Endothelial cell of umbilical vein (primary cell): ENCODE results near the gene DPH2. TPM values are rescaled to one million over a fixed set of nuclear protein-coding genes. Genes with fewer than 3 reads are reported as not detected.

Source experiments
- BruUV-seq: library from RNA; stranded (reverse); fragments of 400-500 nt; replicated peaks from 2 replicates; lab custom pipeline; 2021; lab: Mats Ljungman, UMichigan
- CTCF ChIA-PET: fragments of 300-600, 350-600 bp; sonication (Branson Sonifier 250); formaldehyde crosslinking; loops from one replicate; lab custom pipeline; 2021; ENCODE audit warnings: antibody characterized with exemption, inconsistent platforms; lab: Charles Lee
- POLR2A ChIA-PET: fragments of 300-600, 350-600 bp; sonication (Branson Sonifier 250); formaldehyde crosslinking; loops from one replicate; lab custom pipeline; 2021; ENCODE audit warnings: antibody characterized with exemption, inconsistent platforms; lab: Charles Lee
- DNase-seq: peaks from one replicate; pipeline ENCODE4 v3.0.0-alpha.2; 2011; ENCODE audit warnings: low read depth, low spot score
- FAIRE-seq: peaks from 2 replicates; lab custom pipeline; 2011; peaks lifted over from hg19 to GRCh38; lab: Jason Lieb, UNC
- H2AFZ ChIP-seq: 2 replicates; pipeline ENCODE4 v1.6.0; 2012; ENCODE audit warnings: low read depth, low read length, control low read depth, inconsistent platforms
- H3K27ac ChIP-seq: 2 replicates; pipeline ENCODE4 v1.5.1; 2011; ENCODE audit warnings: low read depth, mild to moderate bottlenecking, control low read depth, low read length, moderate library complexity; ENCODE audit not compliant: insufficient read depth
- H3K27me3 ChIP-seq, 2 experiments: 2 replicates each; pipeline versions ENCODE4 v1.6.0 to v1.6.1; 2011; ENCODE audit warnings: low read length in 2 of 2, mixed read lengths in 1 of 2; ENCODE audit not compliant: control insufficient read depth in 2 of 2, insufficient read depth in 2 of 2
- H3K36me3 ChIP-seq, 2 experiments: 2 replicates in 1 of 2; 3 replicates in 1 of 2; pipeline ENCODE4 v1.5.1; 2011; ENCODE audit warnings: low read length in 2 of 2, mild to moderate bottlenecking in 1 of 2, moderate library complexity in 1 of 2; ENCODE audit not compliant: control insufficient read depth in 2 of 2, insufficient read depth in 2 of 2; ENCODE audit errors: extremely low read depth in 1 of 2
- H3K4me1 ChIP-seq: 3 replicates; pipeline ENCODE4 v1.5.1; 2011; ENCODE audit warnings: mild to moderate bottlenecking, low read length; ENCODE audit not compliant: control insufficient read depth, insufficient read depth; ENCODE audit errors: extremely low read depth
- H3K4me2 ChIP-seq: 2 replicates; pipeline ENCODE4 v1.6.1; 2011; ENCODE audit warnings: low read length, control low read depth, mixed read lengths; ENCODE audit not compliant: insufficient read depth
- H3K4me3 ChIP-seq, 3 experiments: fragments of 200-600 bp in 1 of 3; sonication (generic), shearing (Covaris generic) in 1 of 3; replicated peaks in 1 of 3; 2 replicates each; pipeline ENCODE4 v1.5.1; 2011 to 2016; ENCODE audit warnings: control low read depth in 3 of 3, low read length in 3 of 3, mild to moderate bottlenecking in 2 of 3, inconsistent platforms in 1 of 3, low read depth in 1 of 3, moderate library complexity in 1 of 3; ENCODE audit not compliant: insufficient read depth in 1 of 3
- H3K79me2 ChIP-seq: 2 replicates; pipeline ENCODE4 v1.6.0; 2012; ENCODE audit warnings: low read length, inconsistent platforms; ENCODE audit not compliant: control insufficient read depth, insufficient read depth
- H3K9ac ChIP-seq: replicated peaks from 2 replicates; pipeline ENCODE3; 2011; ENCODE audit warnings: low read length, control low read depth; ENCODE audit not compliant: insufficient read depth; ENCODE audit errors: extremely low read depth
- H3K9me1 ChIP-seq: replicated peaks from 3 replicates; pipeline ENCODE4 v1.6.0; 2011; ENCODE audit warnings: mild to moderate bottlenecking, low read length; ENCODE audit not compliant: control insufficient read depth, insufficient read depth; ENCODE audit errors: extremely low read depth
- H3K9me3 ChIP-seq: replicated peaks from 2 replicates; pipeline ENCODE4 v1.5.1; 2012; ENCODE audit warnings: low read length, inconsistent platforms; ENCODE audit not compliant: control insufficient read depth, insufficient read depth
- H4K20me1 ChIP-seq: replicated peaks from 2 replicates; pipeline ENCODE3; 2011; ENCODE audit warnings: mild to moderate bottlenecking, low read length; ENCODE audit not compliant: control insufficient read depth, insufficient read depth; ENCODE audit errors: extremely low read depth
- EZH2 ChIP-seq: IDR thresholded peaks from 2 replicates; pipeline ENCODE4 v1.6.1; 2012; ENCODE audit warnings: borderline replicate concordance, low read depth, mild to moderate bottlenecking, moderate library complexity, low read length, inconsistent platforms; ENCODE audit not compliant: severe bottlenecking
- FOS ChIP-seq: IDR thresholded peaks from 2 replicates; pipeline ENCODE4 v1.6.1; 2011; ENCODE audit warnings: mild to moderate bottlenecking, low read length, moderate library complexity, borderline replicate concordance; ENCODE audit not compliant: insufficient read depth
- GATA2 ChIP-seq: IDR thresholded peaks from 2 replicates; pipeline ENCODE4 v1.7.0; 2011; ENCODE audit warnings: low read depth, mild to moderate bottlenecking, moderate library complexity, mixed read lengths, low read length; ENCODE audit not compliant: insufficient read length, insufficient read depth
- JUN ChIP-seq: IDR thresholded peaks from 2 replicates; pipeline ENCODE4 v1.6.1; 2011; ENCODE audit warnings: borderline replicate concordance, low read depth; ENCODE audit not compliant: insufficient read length, insufficient read depth
- MYC ChIP-seq: IDR thresholded peaks from one replicate; pipeline ENCODE4 v1.6.1; 2011; ENCODE audit warnings: mild to moderate bottlenecking, low read depth, low read length
- POLR2A ChIP-seq: IDR thresholded peaks from 2 replicates; pipeline ENCODE4 v1.6.1; 2012; ENCODE audit warnings: low read depth, mild to moderate bottlenecking, control low read depth, low read length
- POLR2AphosphoS5 ChIP-seq: IDR thresholded peaks from 2 replicates; pipeline ENCODE4 v1.6.1; 2012; ENCODE audit warnings: low read depth, mild to moderate bottlenecking, control low read depth, low read length, moderate library complexity; ENCODE audit not compliant: insufficient read depth
- dilution Hi-C: fragments of 300-500 bp; cut with MboI; formaldehyde crosslinking; loops from one replicate; pipeline ENCODE4 v1.15.0; 2019; ENCODE audit warnings: low sequenced_read_pairs; ENCODE audit not compliant: extremely low pct_ligation_motif_present
- intact Hi-C: fragments of 100-400 bp; cut with micrococcal nuclease; formaldehyde crosslinking; loops from one replicate; pipeline ENCODE4 v1.10.0; 2022
- polyA plus RNA-seq, 4 experiments: library from polyadenylated mRNA; depleted of rRNA in 3 of 4; stranded (reverse) in 3 of 4; unstranded in 1 of 4; fragments of >200 nt; gene quantifications; 2 replicates each; pipeline versions ENCODE4 v1.2.1 to v1.2.3, GENCODE V29; 2011 to 2012; ENCODE audit warnings: missing spikeins in 1 of 4
- total RNA-seq: library from RNA; stranded (reverse); gene quantifications from 2 replicates; pipeline ENCODE4 v1.2.3, GENCODE V29; 2021
- TF ChIP-seq, protein P1 (sequence below), 2 donors: IDR thresholded peaks; 1 replicate in 1 of 2; 2 replicates in 1 of 2; pipeline ENCODE4 v1.5.1; 2011; ENCODE audit warnings: low read length in 2 of 2, mild to moderate bottlenecking in 2 of 2, moderate library complexity in 2 of 2, control low read depth in 1 of 2, inconsistent platforms in 1 of 2, low read depth in 1 of 2; ENCODE audit not compliant: insufficient read depth in 1 of 2; ENCODE audit errors: extremely low read depth in 1 of 2
- TF ChIP-seq, protein P2 (sequence below): IDR thresholded peaks from 2 replicates; pipeline ENCODE4 v1.6.1; 2011; ENCODE audit not compliant: insufficient read depth, insufficient read length

The DPH2 gene
- total and polyA plus RNA-seq, 2 donors (not counting 3 experiments of a cell fraction or from before 2014, with no cell fraction given) = 28.1 to 59.1 TPM

- dilution Hi-C loops = no loop called here
- BruUV-seq = no TSS peak
- no peak overlapping the region for H3K9ac ChIP-seq
- peaks cover 4% of the 10 kb centered on the region for H3K4me1 ChIP-seq
- no peak overlapping the region for H3K4me2 ChIP-seq
- no peak overlapping the region for H2AFZ ChIP-seq
- ChIA-PET CTCF (interaction anchor here (0.6 to 1.9 kb wide), 4 partner anchors 9 to 1230 kb away, joined by 3 to 6 read pairs (median 4); no protein-coding TSS in a partner anchor), POLR2A (no interaction called here)
- no peaks in the 10 kb centered on the region for H3K9me1 ChIP-seq
- DNase-seq = no peak
- no peaks in the 10 kb centered on the region for H3K36me3 ChIP-seq
- no peaks in the 10 kb centered on the region for H4K20me1 ChIP-seq
- no peaks in the 10 kb centered on the region for H3K27me3 ChIP-seq
- H3K9me3 ChIP-seq = no peaks in the 10 kb centered on the region
- H3K4me3 ChIP-seq = no peak overlapping the region
- H3K27ac ChIP-seq = no peak overlapping the region
- no peak for FAIRE-seq
- H3K79me2 ChIP-seq = no peaks in the 10 kb centered on the region
- intact Hi-C loops = no loop called here
- no peak for TF ChIP-seq POLR2AphosphoS5
- TF ChIP-seq POLR2A = no peak
- no peak for TF ChIP-seq GATA2
- TF ChIP-seq EZH2 = no peak
- no peak for TF ChIP-seq MYC
- no peak for TF ChIP-seq FOS
- no peak for TF ChIP-seq JUN
- TF ChIP-seq, protein P1, sequence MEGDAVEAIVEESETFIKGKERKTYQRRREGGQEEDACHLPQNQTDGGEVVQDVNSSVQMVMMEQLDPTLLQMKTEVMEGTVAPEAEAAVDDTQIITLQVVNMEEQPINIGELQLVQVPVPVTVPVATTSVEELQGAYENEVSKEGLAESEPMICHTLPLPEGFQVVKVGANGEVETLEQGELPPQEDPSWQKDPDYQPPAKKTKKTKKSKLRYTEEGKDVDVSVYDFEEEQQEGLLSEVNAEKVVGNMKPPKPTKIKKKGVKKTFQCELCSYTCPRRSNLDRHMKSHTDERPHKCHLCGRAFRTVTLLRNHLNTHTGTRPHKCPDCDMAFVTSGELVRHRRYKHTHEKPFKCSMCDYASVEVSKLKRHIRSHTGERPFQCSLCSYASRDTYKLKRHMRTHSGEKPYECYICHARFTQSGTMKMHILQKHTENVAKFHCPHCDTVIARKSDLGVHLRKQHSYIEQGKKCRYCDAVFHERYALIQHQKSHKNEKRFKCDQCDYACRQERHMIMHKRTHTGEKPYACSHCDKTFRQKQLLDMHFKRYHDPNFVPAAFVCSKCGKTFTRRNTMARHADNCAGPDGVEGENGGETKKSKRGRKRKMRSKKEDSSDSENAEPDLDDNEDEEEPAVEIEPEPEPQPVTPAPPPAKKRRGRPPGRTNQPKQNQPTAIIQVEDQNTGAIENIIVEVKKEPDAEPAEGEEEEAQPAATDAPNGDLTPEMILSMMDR (IDR thresholded peaks at IDR 0.05; ENCODE audit: extremely low read depth in 1 of 2, insufficient read depth in 1 of 2, low read depth in 1 of 2, low read length in 2 of 2) = no peak
- TF ChIP-seq, protein P2, sequence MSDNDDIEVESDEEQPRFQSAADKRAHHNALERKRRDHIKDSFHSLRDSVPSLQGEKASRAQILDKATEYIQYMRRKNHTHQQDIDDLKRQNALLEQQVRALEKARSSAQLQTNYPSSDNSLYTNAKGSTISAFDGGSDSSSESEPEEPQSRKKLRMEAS = no peak
These were observed 26.3 kb downstream of the DPH2 start for GRCh38 chr1:43995984-43996732.
